Smooth muscle cell (in vitro differentiated cells): ENCODE data around the gene TRIM13. TPM values are rescaled to one million over a fixed set of nuclear protein-coding genes. Genes with fewer than 3 reads are reported as not detected.

Source experiments
- DNase-seq: peaks from one replicate; lab custom pipeline; 2025; ENCODE audit not compliant: unreplicated experiment; lab: John Stamatoyannopoulos, UW
- H2AFZ ChIP-seq: fragments of 200-600 bp; sonication (generic); 2 replicates; pipeline ENCODE4 v1.6.0; 2016; ENCODE audit warnings: antibody characterized with exemption, low read depth, mild to moderate bottlenecking
- H3F3A ChIP-seq: fragments of 200-600 bp; sonication (generic); 2 replicates; pipeline ENCODE4 v1.6.0; 2017; ENCODE audit warnings: antibody characterized with exemption, low read depth
- H3K27ac ChIP-seq: fragments of 200-600 bp; sonication (generic); 2 replicates; pipeline ENCODE4 v1.5.1; 2016; ENCODE audit warnings: low read depth, mild to moderate bottlenecking
- H3K27me3 ChIP-seq: fragments of 200-600 bp; sonication (generic); 2 replicates; pipeline ENCODE4 v1.6.1; 2016; ENCODE audit warnings: low read depth, mild to moderate bottlenecking
- H3K36me3 ChIP-seq: fragments of 200-600 bp; sonication (generic); 2 replicates; pipeline ENCODE4 v1.5.1; 2016; ENCODE audit warnings: low read depth
- H3K4me1 ChIP-seq: fragments of 200-600 bp; sonication (generic); 2 replicates; pipeline ENCODE4 v1.5.1; 2016; ENCODE audit warnings: low read depth
- H3K4me2 ChIP-seq: fragments of 200-600 bp; sonication (generic); 2 replicates; pipeline ENCODE4 v1.6.0; 2016; ENCODE audit warnings: mild to moderate bottlenecking
- H3K4me3 ChIP-seq: fragments of 200-600 bp; sonication (generic); 2 replicates; pipeline ENCODE4 v1.5.1; 2016; ENCODE audit warnings: mild to moderate bottlenecking
- H3K79me2 ChIP-seq: fragments of 200-600 bp; sonication (generic); 2 replicates; pipeline ENCODE4 v1.6.0; 2016; ENCODE audit warnings: low read depth, mild to moderate bottlenecking
- H3K9ac ChIP-seq: fragments of 200-600 bp; sonication (generic); 2 replicates; pipeline ENCODE4 v1.6.0; 2016; ENCODE audit warnings: low read depth
- H3K9me3 ChIP-seq: fragments of 200-600 bp; sonication (generic); replicated peaks from 2 replicates; pipeline ENCODE4 v1.5.1; 2016; ENCODE audit warnings: low read depth
- H4K20me1 ChIP-seq: fragments of 200-600 bp; sonication (generic); 2 replicates; pipeline ENCODE4 v1.6.0; 2016; ENCODE audit warnings: low read depth
- WGBS: methylation state at CpG from one replicate; pipeline ENCODE4 v1.1.7; 2016; ENCODE audit warnings: low lambda C conversion rate; 5-methylcytosine and 5-hydroxymethylcytosine counted together
- polyA plus RNA-seq: library from polyadenylated mRNA; unstranded; fragments of >200 nt; fragmentation: Nextera tagmentation; extraction: Ambion mirVana; gene quantifications from 2 replicates; pipeline ENCODE4 v1.2.1, GENCODE V29; 2016
- total RNA-seq: library from RNA; depleted of rRNA; stranded (reverse); fragments of >200 nt; gene quantifications from 2 replicates; pipeline ENCODE4 v1.2.3, GENCODE V29; 2014
- TF ChIP-seq, protein P1 (sequence below): fragments of 200-600 bp; sonication (generic); IDR thresholded peaks from 2 replicates; pipeline ENCODE4 v1.5.1; 2017; ENCODE audit warnings: borderline replicate concordance, mild to moderate bottlenecking, antibody characterized with exemption; ENCODE audit not compliant: insufficient read depth, poor library complexity, severe bottlenecking

The TRIM13 gene
- total and polyA plus RNA-seq, 2 experiments from 2014 or later = 18.4 to 19.6 TPM

GRCh38 chr13:50038266-50038665 lies 41.4 kb downstream of the TRIM13 start:
- Histone ChIP-seq H3K4me3 (no peak overlapping the region), H4K20me1 (no peaks in the 10 kb centered on the region), H3K9me3 (no peaks in the 10 kb centered on the region), H3K4me2 (no peak overlapping the region), H3K27ac (no peak overlapping the region), H3K27me3 (no peaks in the 10 kb centered on the region), H2AFZ (no peak overlapping the region), H3K4me1 (no peaks in the 10 kb centered on the region), H3F3A (no peaks in the 10 kb centered on the region), H3K79me2 (no peaks in the 10 kb centered on the region), H3K9ac (no peak overlapping the region), H3K36me3 (no peaks in the 10 kb centered on the region)
- 90% methylated on average over 6 of the region's 6 CpGs for WGBS
- TF ChIP-seq, protein P1, sequence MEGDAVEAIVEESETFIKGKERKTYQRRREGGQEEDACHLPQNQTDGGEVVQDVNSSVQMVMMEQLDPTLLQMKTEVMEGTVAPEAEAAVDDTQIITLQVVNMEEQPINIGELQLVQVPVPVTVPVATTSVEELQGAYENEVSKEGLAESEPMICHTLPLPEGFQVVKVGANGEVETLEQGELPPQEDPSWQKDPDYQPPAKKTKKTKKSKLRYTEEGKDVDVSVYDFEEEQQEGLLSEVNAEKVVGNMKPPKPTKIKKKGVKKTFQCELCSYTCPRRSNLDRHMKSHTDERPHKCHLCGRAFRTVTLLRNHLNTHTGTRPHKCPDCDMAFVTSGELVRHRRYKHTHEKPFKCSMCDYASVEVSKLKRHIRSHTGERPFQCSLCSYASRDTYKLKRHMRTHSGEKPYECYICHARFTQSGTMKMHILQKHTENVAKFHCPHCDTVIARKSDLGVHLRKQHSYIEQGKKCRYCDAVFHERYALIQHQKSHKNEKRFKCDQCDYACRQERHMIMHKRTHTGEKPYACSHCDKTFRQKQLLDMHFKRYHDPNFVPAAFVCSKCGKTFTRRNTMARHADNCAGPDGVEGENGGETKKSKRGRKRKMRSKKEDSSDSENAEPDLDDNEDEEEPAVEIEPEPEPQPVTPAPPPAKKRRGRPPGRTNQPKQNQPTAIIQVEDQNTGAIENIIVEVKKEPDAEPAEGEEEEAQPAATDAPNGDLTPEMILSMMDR = no peak
- no peak for DNase-seq

- Histone ChIP-seq H3K4me3 (no peak overlapping the region), H3K9ac (no peak overlapping the region), H4K20me1 (no peaks in the 10 kb centered on the region), H3K79me2 (peaks cover 5% of the 10 kb centered on the region), H3K4me1 (no peaks in the 10 kb centered on the region), H3K4me2 (no peak overlapping the region), H3F3A (no peaks in the 10 kb centered on the region), H2AFZ (no peak overlapping the region), H3K36me3 (no peaks in the 10 kb centered on the region), H3K27ac (no peak overlapping the region), H3K9me3 (no peaks in the 10 kb centered on the region), H3K27me3 (no peaks in the 10 kb centered on the region)
- DNase-seq = no peak
- TF ChIP-seq, protein P1 = no peak
- WGBS = 95% methylated on average over 4 of the region's 4 CpGs
These were observed 55.6 kb downstream of the TRIM13 start for GRCh38 chr13:50052478-50052877.

DNA sequence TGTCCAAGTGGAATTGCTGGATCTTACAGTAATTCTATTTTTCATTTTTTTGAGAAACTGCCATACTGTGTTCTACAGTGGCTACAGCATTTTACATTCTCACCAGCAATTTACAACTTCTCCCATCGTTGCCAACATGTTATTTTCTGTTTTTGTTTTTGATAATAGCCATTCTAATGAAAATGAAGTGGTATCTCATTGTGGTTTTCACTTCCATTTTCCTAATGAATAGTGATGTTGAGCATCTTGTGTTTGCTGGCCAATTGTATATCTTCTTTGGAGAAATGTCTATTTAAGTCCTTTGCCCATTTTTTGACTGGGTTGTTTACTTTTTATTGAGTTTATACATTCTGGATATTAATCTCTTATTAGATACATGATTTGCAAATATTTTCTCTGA lies 57.0 kb downstream of the TRIM13 start:
- no peak overlapping the region for H3K27ac ChIP-seq
- H3K79me2 ChIP-seq = peaks cover 5% of the 10 kb centered on the region
- TF ChIP-seq, protein P1 = no peak
- H3K9me3 ChIP-seq = no peaks in the 10 kb centered on the region
- WGBS = 97% methylated on average over 1 of the region's 1 CpG
- no peaks in the 10 kb centered on the region for H3K4me1 ChIP-seq
- no peak overlapping the region for H3K9ac ChIP-seq
- no peaks in the 10 kb centered on the region for H3F3A ChIP-seq
- no peaks in the 10 kb centered on the region for H3K27me3 ChIP-seq
- H3K4me2 ChIP-seq = no peak overlapping the region
- DNase-seq = no peak
- H4K20me1 ChIP-seq = no peaks in the 10 kb centered on the region
- no peak overlapping the region for H2AFZ ChIP-seq
- no peaks in the 10 kb centered on the region for H3K36me3 ChIP-seq
- no peak overlapping the region for H3K4me3 ChIP-seq

DNA sequence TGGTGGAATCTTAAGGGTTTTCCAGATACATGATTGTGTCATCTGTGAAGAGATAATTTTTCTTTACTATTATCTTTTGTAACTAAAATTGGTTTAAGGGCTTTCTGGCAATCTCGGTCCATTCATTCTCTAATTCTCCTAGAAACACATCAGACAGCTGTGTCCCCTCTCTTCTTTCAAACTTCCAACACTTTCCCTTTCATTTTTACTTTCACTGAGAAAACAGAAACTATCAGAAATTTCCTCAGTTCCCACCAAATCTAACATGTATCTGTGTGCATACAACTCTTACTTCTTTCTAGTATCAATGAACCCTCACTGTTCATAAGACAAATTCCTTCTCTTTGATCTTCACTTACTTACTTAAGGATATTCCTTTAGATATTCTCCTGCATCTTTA lies 58.6 kb downstream of the TRIM13 start:
- Histone ChIP-seq H3K36me3 (no peaks in the 10 kb centered on the region), H3K27ac (no peak overlapping the region)

More for the DNA sequence above, 58.6 kb downstream of the TRIM13 start:
- Histone ChIP-seq H2AFZ (no peak overlapping the region), H3K4me3 (no peak overlapping the region), H3K9me3 (no peaks in the 10 kb centered on the region), H3K27me3 (no peaks in the 10 kb centered on the region), H3K9ac (no peak overlapping the region), H4K20me1 (no peaks in the 10 kb centered on the region), H3F3A (no peaks in the 10 kb centered on the region), H3K4me1 (no peaks in the 10 kb centered on the region), H3K79me2 (peaks cover 5% of the 10 kb centered on the region), H3K4me2 (no peak overlapping the region)
- 67% methylated on average over 1 of the region's 1 CpG for WGBS
- no peak for DNase-seq
- TF ChIP-seq, protein P1 = no peak
